SK-N-SH treated with all-trans-retinoic acid at 6 μM for 48 hours (cell line): Measurements from ENCODE around the gene ABTB1.
"Not testable (repeated sequence)": the region's sequence is repeated elsewhere in the genome, so short reads cannot be mapped to it uniquely, and the experiment has no call there.

Experiments used
- RARB ChIP-seq: fragments of 250-450 bp; sonication (Bioruptor Pico); IDR thresholded peaks from 2 replicates; pipeline ENCODE4 v1.8.0; 2021; ENCODE audit warnings: mild to moderate bottlenecking, moderate library complexity
- ZFP3 ChIP-seq: fragments of 250-450 bp; sonication (Bioruptor Pico); IDR thresholded peaks from 2 replicates; pipeline ENCODE4 v1.5.0; 2020; ENCODE audit warnings: mild to moderate bottlenecking, moderate library complexity
- ZFP30 ChIP-seq: fragments of 450-650 bp; formaldehyde crosslinking; IDR thresholded peaks from 2 replicates; pipeline ENCODE4 v1.5.0; 2022; ENCODE audit warnings: mild to moderate bottlenecking, moderate library complexity
- TF ChIP-seq, protein P1 (sequence below): fragments of 250-450 bp; sonication (Bioruptor Pico); IDR thresholded peaks from 2 replicates; pipeline ENCODE4 v1.5.0; 2020; ENCODE audit warnings: mild to moderate bottlenecking, moderate library complexity

DNA sequence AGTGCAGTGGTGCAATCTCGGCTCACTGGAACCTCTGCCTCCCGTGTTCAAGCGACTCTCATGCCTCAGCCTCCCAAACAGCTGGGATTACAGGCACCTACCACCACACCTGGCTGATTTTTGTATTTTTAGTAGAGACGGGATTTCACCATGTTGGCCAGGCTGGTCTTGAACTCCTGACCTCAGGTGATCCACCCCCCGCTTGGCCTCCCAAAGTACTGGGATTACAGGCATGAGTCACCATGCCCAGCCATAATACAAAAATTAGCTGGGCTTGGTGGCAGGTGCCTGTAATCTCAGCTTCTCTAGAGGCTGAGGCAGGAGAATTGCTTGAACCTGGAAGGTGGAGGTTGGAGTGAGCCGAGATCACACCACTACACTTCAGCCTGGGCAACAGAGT is 17.8 kb upstream of the ABTB1 start:
- not testable (repeated sequence) for TF ChIP-seq RARB, ZFP3, ZFP30 (CRISPR knock-in tag)
- TF ChIP-seq, protein P1, sequence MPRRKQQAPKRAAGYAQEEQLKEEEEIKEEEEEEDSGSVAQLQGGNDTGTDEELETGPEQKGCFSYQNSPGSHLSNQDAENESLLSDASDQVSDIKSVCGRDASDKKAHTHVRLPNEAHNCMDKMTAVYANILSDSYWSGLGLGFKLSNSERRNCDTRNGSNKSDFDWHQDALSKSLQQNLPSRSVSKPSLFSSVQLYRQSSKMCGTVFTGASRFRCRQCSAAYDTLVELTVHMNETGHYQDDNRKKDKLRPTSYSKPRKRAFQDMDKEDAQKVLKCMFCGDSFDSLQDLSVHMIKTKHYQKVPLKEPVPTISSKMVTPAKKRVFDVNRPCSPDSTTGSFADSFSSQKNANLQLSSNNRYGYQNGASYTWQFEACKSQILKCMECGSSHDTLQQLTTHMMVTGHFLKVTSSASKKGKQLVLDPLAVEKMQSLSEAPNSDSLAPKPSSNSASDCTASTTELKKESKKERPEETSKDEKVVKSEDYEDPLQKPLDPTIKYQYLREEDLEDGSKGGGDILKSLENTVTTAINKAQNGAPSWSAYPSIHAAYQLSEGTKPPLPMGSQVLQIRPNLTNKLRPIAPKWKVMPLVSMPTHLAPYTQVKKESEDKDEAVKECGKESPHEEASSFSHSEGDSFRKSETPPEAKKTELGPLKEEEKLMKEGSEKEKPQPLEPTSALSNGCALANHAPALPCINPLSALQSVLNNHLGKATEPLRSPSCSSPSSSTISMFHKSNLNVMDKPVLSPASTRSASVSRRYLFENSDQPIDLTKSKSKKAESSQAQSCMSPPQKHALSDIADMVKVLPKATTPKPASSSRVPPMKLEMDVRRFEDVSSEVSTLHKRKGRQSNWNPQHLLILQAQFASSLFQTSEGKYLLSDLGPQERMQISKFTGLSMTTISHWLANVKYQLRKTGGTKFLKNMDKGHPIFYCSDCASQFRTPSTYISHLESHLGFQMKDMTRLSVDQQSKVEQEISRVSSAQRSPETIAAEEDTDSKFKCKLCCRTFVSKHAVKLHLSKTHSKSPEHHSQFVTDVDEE (CRISPR knock-in tag), result not testable (repeated sequence)
